ENCODE results near the gene SEMA3A. TPM values are rescaled to one million over a fixed set of nuclear protein-coding genes. Genes with fewer than 3 reads are reported as not detected.

The SEMA3A gene
- total and polyA plus RNA-seq, 7 donors, result 0.23 to 83.8 (median 50.1) TPM

GRCh38 chr7:84044834-84045233 is 149.8 kb downstream of the SEMA3A start:
- H3K27me3 ChIP-seq, result no peaks in the 10 kb centered on the region
- H3K27ac ChIP-seq, result no peak overlapping the region
- H3K9me3 ChIP-seq, result no peaks in the 10 kb centered on the region
- no peaks in the 10 kb centered on the region for H3K36me3 ChIP-seq
- 77 to 85% methylated on average over 2 of the region's 2 CpGs for WGBS, 2 donors
- no peak for DNase-seq
- peaks cover 0 to 12% (median 4%) of the 10 kb centered on the region in 4 donors for H3K4me1 ChIP-seq
- intact Hi-C loops (cut with DNase I), result no loop called here
- no peak overlapping the region for H3K4me3 ChIP-seq
- TF ChIP-seq EP300 (IDR thresholded peaks at IDR 0.05) (no peak), POLR2A (IDR thresholded peaks at IDR 0.05) (no peak), POLR2AphosphoS5 (IDR thresholded peaks at IDR 0.05) (no peak), CTCF (IDR thresholded peaks at IDR 0.05) (no peak)

- peaks cover 0 to 12% (median 4%) of the 10 kb centered on the region in 4 donors for H3K4me1 ChIP-seq
- WGBS, 2 donors, result 49 to 64% methylated on average over 1 of the region's 1 CpG
- no peaks in the 10 kb centered on the region for H3K9me3 ChIP-seq
- DNase-seq, result no peak
- no peaks in the 10 kb centered on the region for H3K36me3 ChIP-seq
- no peaks in the 10 kb centered on the region for H3K27me3 ChIP-seq
- H3K4me3 ChIP-seq, result no peak overlapping the region
- peak overlapping the region in 2 of 4 donors; percentile 0 to 36 for H3K27ac ChIP-seq
- TF ChIP-seq POLR2AphosphoS5 (IDR thresholded peaks at IDR 0.05), result no peak
- no peak for TF ChIP-seq POLR2A (IDR thresholded peaks at IDR 0.05)
- TF ChIP-seq CTCF (IDR thresholded peaks at IDR 0.05), result no peak
- TF ChIP-seq EP300 (IDR thresholded peaks at IDR 0.05), result no peak
- intact Hi-C loops (cut with DNase I), result no loop called here
Measured at GRCh38 chr7:84043661-84044191, 150.9 kb downstream of the SEMA3A start.

GRCh38 chr7:84042110-84042539 is 152.5 kb downstream of the SEMA3A start:
- TF ChIP-seq POLR2A (IDR thresholded peaks at IDR 0.05) (no peak), CTCF (IDR thresholded peaks at IDR 0.05) (no peak), POLR2AphosphoS5 (IDR thresholded peaks at IDR 0.05) (no peak), EP300 (IDR thresholded peaks at IDR 0.05) (no peak)
- no peaks in the 10 kb centered on the region for H3K9me3 ChIP-seq

DNA sequence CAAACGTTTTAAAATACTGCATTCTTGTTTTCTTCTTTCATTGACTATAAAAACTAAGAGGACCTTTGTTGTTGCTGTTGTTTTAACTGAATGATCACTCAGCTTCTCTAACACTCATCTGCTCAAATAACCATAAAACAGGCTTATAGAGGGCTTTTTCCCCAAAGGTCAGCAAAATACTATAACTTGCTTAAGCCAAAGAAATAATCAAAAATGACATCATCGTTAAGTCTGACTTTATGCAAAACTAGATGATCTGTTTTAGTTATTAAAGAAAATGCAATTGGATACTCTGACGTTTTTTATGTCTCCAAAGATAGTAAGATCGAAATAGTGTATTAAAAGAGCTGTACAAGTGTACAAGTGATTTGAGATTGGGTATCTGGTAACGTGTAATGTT is 152.9 kb downstream of the SEMA3A start:
- H3K9me3 ChIP-seq, result no peaks in the 10 kb centered on the region
- H3K27ac ChIP-seq, result no peak overlapping the region
- no peak overlapping the region for H3K4me3 ChIP-seq
- intact Hi-C loops (cut with DNase I), result no loop called here
- no peak for DNase-seq
- H3K27me3 ChIP-seq, result no peaks in the 10 kb centered on the region
- TF ChIP-seq EP300 (IDR thresholded peaks at IDR 0.05), result no peak
- TF ChIP-seq POLR2A (IDR thresholded peaks at IDR 0.05), result no peak
- no peak for TF ChIP-seq CTCF (IDR thresholded peaks at IDR 0.05)
- no peak for TF ChIP-seq POLR2AphosphoS5 (IDR thresholded peaks at IDR 0.05)
- 78 to 87% methylated on average over 5 of the region's 5 CpGs for WGBS, 2 donors
- no peaks in the 10 kb centered on the region for H3K36me3 ChIP-seq
- peaks cover 0 to 12% (median 4%) of the 10 kb centered on the region in 4 donors for H3K4me1 ChIP-seq

More at GRCh38 chr7:84042110-84042539, 152.5 kb downstream of the SEMA3A start:
- Histone ChIP-seq H3K4me3 (no peak overlapping the region), H3K27ac (no peak overlapping the region), H3K4me1 (peaks cover 0 to 12% (median 4%) of the 10 kb centered on the region in 4 donors), H3K27me3 (no peaks in the 10 kb centered on the region), H3K36me3 (no peaks in the 10 kb centered on the region)
- no peak for DNase-seq
- 54 to 74% methylated on average over 7 of the region's 7 CpGs for WGBS, 2 donors
- intact Hi-C loops (cut with DNase I), result no loop called here

DNA sequence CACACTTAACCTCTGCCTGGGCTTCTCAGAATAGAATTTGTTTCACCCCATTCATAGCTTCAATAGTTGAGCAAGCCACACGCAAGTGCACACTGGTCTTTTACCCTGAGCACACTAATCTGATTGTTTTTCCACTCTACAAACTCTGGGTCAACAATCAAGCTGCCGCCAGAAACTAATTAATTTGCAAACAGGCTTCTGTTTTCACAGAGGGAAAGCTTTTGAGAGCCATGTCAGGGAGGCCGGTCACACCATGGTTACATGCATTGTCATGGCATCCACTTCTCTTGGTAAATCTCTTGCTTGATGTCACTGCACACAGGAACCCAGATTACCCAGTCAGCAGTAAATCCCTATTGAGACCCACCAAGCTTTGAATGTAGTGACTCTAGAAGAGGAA is 154.2 kb downstream of the SEMA3A start:
- Histone ChIP-seq H3K4me3 (no peak overlapping the region), H3K36me3 (no peaks in the 10 kb centered on the region), H3K4me1 (peaks cover 0 to 14% (median 6%) of the 10 kb centered on the region in 4 donors), H3K27ac (no peak overlapping the region), H3K27me3 (no peaks in the 10 kb centered on the region), H3K9me3 (no peaks in the 10 kb centered on the region)
- TF ChIP-seq POLR2A (IDR thresholded peaks at IDR 0.05) (no peak), POLR2AphosphoS5 (IDR thresholded peaks at IDR 0.05) (no peak), EP300 (IDR thresholded peaks at IDR 0.05) (no peak), CTCF (IDR thresholded peaks at IDR 0.05) (no peak)
- no peak for DNase-seq
- intact Hi-C loops (cut with DNase I), result no loop called here
- 64 to 87% methylated on average over 3 of the region's 3 CpGs for WGBS, 2 donors

Data from sigmoid colon (tissue), 7 donors.